Endothelial cell of umbilical vein (primary cell): ENCODE results near the gene PIK3R1.

Source experiments
- CTCF ChIP-seq, 2 donors: IDR thresholded peaks; 1 replicate in 1 of 2; 2 replicates in 1 of 2; pipeline ENCODE4 v1.5.1; 2011; ENCODE audit warnings: low read length in 2 of 2, mild to moderate bottlenecking in 2 of 2, moderate library complexity in 2 of 2, control low read depth in 1 of 2, inconsistent platforms in 1 of 2, low read depth in 1 of 2; ENCODE audit not compliant: insufficient read depth in 1 of 2; ENCODE audit errors: extremely low read depth in 1 of 2
- EZH2 ChIP-seq: IDR thresholded peaks from 2 replicates; pipeline ENCODE4 v1.6.1; 2012; ENCODE audit warnings: borderline replicate concordance, low read depth, mild to moderate bottlenecking, moderate library complexity, low read length, inconsistent platforms; ENCODE audit not compliant: severe bottlenecking
- GATA2 ChIP-seq: IDR thresholded peaks from 2 replicates; pipeline ENCODE4 v1.7.0; 2011; ENCODE audit warnings: low read depth, mild to moderate bottlenecking, moderate library complexity, mixed read lengths, low read length; ENCODE audit not compliant: insufficient read length, insufficient read depth
- POLR2A ChIP-seq: IDR thresholded peaks from 2 replicates; pipeline ENCODE4 v1.6.1; 2012; ENCODE audit warnings: low read depth, mild to moderate bottlenecking, control low read depth, low read length
- POLR2AphosphoS5 ChIP-seq: IDR thresholded peaks from 2 replicates; pipeline ENCODE4 v1.6.1; 2012; ENCODE audit warnings: low read depth, mild to moderate bottlenecking, control low read depth, low read length, moderate library complexity; ENCODE audit not compliant: insufficient read depth
- TF ChIP-seq, protein P1 (sequence below): IDR thresholded peaks from 2 replicates; pipeline ENCODE4 v1.6.1; 2011; ENCODE audit not compliant: insufficient read depth, insufficient read length

DNA sequence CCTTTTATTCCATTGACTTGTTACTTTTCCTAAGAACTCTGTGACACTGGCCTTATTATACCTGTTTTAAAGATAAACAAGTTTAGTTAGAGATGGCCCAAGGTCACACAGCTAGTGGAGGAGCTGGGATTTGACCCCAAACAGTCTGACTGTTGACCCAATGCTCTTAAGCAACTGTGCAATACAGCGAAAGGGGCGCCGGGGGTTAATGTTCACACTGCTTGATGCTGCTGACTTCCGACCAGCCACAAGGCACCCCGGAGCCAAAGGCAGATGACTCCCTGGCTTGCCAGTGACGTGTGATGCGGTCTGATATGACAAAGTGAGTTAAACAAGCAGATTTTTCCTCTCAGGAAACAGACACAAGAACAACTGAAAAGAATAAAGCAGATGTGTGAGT, 23.9 kb downstream of the PIK3R1 start:
- TF ChIP-seq EZH2 (no peak), CTCF (IDR thresholded peaks at IDR 0.05; ENCODE audit: extremely low read depth in 1 of 2, insufficient read depth in 1 of 2, low read depth in 1 of 2, low read length in 2 of 2) (no peak), GATA2 (no peak), POLR2A (no peak), POLR2AphosphoS5 (no peak)
- TF ChIP-seq, protein P1, sequence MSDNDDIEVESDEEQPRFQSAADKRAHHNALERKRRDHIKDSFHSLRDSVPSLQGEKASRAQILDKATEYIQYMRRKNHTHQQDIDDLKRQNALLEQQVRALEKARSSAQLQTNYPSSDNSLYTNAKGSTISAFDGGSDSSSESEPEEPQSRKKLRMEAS, result no peak
